ENCODE results near the gene TMEM219. TPM values are rescaled to one million over a fixed set of nuclear protein-coding genes. Genes with fewer than 3 reads are reported as not detected.

TMEM219 gene
- total RNA-seq, 1 experiment from 2014 or later, result 69.6 TPM

DNA sequence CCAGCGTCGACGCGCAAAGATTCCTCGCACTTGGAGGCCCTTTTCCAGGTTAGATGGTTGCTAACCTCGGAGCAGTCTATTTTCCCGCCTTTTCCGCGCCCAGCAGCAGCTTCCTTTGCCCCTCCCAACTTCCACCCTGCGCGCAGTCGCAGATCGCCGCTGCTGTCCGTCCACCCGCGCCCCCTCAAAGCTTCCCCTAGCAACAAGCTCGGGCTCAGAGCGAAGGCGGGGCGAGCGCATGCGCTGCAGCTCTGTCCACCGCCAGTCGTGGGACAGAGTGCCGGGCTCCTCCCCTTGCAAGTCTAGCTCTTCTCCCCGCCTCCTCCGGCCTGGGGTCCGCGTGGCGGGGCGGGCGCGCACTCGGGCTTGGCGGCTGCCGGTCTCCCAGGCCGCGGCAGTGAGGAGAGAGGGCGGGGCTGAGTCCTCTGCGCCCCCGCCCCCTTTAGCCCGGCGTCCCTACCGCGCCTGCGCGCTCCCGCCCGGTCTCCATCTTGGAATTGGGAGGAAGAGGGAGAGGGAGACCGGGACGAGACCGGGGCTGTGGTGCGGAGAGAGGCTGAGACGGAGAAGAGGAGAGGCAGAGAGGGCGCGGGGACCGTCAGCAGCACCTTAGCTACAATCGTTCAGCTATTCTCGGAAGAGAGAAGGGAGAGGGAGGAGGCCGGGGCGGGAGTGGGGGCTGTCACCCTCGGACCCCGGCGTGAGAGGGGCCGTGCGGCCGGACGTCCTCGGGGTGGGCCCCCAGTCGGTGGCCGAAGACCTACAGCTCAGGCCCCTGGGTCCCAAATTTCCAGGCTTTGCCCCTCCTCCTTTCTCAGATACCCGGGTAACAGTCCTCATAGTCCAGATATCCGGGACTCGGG, 11.7 kb downstream of the TMEM219 start, which contains the start of gene TAOK2:
Gene TAOK2, plus strand, starts transcription at position 485 of the 863 bp plus-strand sequence. CDS start 3,905 bp downstream, outside the sequence.
- peaks cover 39% of the 10 kb centered on the region for H3K36me3 Mint-ChIP-seq
- TF ChIP-seq CBFB (CRISPR knock-in tag; IDR thresholded peaks at IDR 0.05; ENCODE audit: low read depth) (no peak), ELF4 (CRISPR knock-in tag; IDR thresholded peaks at IDR 0.05; ENCODE audit: low read depth) (0 out of 2 replicates have a peak, but pooled peaks have one; percentile 68), RORB (CRISPR knock-in tag; IDR thresholded peaks at IDR 0.05) (no peak), HMGA2 (CRISPR knock-in tag; IDR thresholded peaks at IDR 0.05) (0 out of 2 replicates have a peak, but pooled peaks have one; percentile 9), KAT7 (CRISPR knock-in tag; IDR thresholded peaks at IDR 0.05; ENCODE audit: borderline replicate concordance) (no peak), ESRRA (CRISPR knock-in tag; IDR thresholded peaks at IDR 0.05; ENCODE audit: borderline replicate concordance) (no peak), TEAD1 (CRISPR knock-in tag; IDR thresholded peaks at IDR 0.05) (peak; percentile 89), FOXP1 (CRISPR knock-in tag; IDR thresholded peaks at IDR 0.05; ENCODE audit: borderline replicate concordance) (peak; percentile 89), ZNF138 (CRISPR knock-in tag; conservative IDR thresholded peaks at IDR 0.05) (no peak; the same call in 1 of the 2 replicates), JUN (CRISPR knock-in tag; IDR thresholded peaks at IDR 0.05) (no peak), ATF1 (CRISPR knock-in tag; IDR thresholded peaks at IDR 0.05) (peak; percentile 88), GRHL2 (CRISPR knock-in tag; IDR thresholded peaks at IDR 0.05; ENCODE audit: insufficient replicate concordance, severe bottlenecking) (no peak), TCF7 (CRISPR knock-in tag; IDR thresholded peaks at IDR 0.05; ENCODE audit: low read depth) (no peak), SMAD4 (CRISPR knock-in tag; IDR thresholded peaks at IDR 0.05) (no peak), ZNF263 (CRISPR knock-in tag; IDR thresholded peaks at IDR 0.05; ENCODE audit: low read depth) (0 out of 2 replicates have a peak, but pooled peaks have one; percentile 44), SP1 (CRISPR knock-in tag; conservative IDR thresholded peaks at IDR 0.05) (peak; percentile 85), NFE2L1 (CRISPR knock-in tag; IDR thresholded peaks at IDR 0.05) (peak; percentile 98), ZBTB21 (CRISPR knock-in tag; IDR thresholded peaks at IDR 0.05; ENCODE audit: borderline replicate concordance) (0 out of 2 replicates have a peak, but pooled peaks have one; percentile 38), FOXJ3 (CRISPR knock-in tag; IDR thresholded peaks at IDR 0.05; ENCODE audit: borderline replicate concordance) (no peak), NR2C2 (CRISPR knock-in tag; IDR thresholded peaks at IDR 0.05) (0 out of 2 replicates have a peak, but pooled peaks have one; percentile 34), RELA (CRISPR knock-in tag; IDR thresholded peaks at IDR 0.05; ENCODE audit: borderline replicate concordance) (0 out of 2 replicates have a peak, but pooled peaks have one; percentile 28), NFYB (CRISPR knock-in tag; conservative IDR thresholded peaks at IDR 0.05; ENCODE audit: low read depth) (0 out of 2 replicates have a peak, but pooled peaks have one; percentile 4), JAZF1 (CRISPR knock-in tag; IDR thresholded peaks at IDR 0.05) (no peak), ZNF219 (CRISPR knock-in tag; IDR thresholded peaks at IDR 0.05; ENCODE audit: borderline replicate concordance) (no peak), GABPB1 (CRISPR knock-in tag; IDR thresholded peaks at IDR 0.05) (peak; percentile 61), NR3C1 (CRISPR knock-in tag; conservative IDR thresholded peaks at IDR 0.05; ENCODE audit: low read depth) (no peak), ZNF671 (CRISPR knock-in tag; IDR thresholded peaks at IDR 0.05) (no peak), SMAD3 (CRISPR knock-in tag; IDR thresholded peaks at IDR 0.05; ENCODE audit: borderline replicate concordance) (peak; percentile 96), TEAD4 (CRISPR knock-in tag; IDR thresholded peaks at IDR 0.05) (no peak)
- TF ChIP-seq, protein P1, sequence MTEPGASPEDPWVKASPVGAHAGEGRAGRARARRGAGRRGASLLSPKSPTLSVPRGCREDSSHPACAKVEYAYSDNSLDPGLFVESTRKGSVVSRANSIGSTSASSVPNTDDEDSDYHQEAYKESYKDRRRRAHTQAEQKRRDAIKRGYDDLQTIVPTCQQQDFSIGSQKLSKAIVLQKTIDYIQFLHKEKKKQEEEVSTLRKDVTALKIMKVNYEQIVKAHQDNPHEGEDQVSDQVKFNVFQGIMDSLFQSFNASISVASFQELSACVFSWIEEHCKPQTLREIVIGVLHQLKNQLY (CRISPR knock-in tag; IDR thresholded peaks at IDR 0.05), result 0 out of 2 replicates have a peak, but pooled peaks have one; percentile 57
- TF ChIP-seq, protein P2, sequence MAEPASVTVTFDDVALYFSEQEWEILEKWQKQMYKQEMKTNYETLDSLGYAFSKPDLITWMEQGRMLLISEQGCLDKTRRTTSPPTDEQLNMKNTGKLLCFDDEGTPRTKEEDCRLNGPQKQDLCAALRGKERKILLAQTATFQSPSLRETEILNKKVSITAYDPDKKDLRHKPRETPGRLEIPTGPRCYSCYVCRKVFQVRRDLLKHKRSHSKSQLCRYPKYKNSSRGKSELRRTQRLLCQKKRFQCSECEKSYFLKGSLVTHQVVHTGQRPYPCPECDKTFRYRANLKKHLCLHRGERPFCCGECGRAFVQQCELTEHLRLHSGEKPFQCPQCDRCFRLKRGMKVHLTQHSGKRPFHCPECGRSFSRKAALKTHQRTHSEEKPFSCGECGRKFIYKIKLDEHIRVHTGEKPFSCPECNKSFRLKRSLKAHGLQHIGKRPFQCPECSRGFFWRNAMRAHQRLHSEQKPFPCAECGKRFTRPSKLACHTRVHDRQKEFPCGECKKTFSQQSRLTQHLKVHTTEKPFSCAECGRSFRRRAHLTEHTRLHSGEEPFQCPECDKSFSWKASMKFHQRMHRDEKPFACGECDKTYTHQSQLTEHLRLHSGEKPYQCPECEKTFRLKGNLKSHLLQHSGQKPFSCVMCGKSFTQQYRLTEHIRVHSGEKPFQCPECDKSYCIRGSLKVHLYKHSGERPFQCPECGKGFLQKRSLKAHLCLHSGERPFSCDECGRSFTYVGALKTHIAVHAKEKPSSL (CRISPR knock-in tag; conservative IDR thresholded peaks at IDR 0.05), result no peak
- TF ChIP-seq, protein P3, sequence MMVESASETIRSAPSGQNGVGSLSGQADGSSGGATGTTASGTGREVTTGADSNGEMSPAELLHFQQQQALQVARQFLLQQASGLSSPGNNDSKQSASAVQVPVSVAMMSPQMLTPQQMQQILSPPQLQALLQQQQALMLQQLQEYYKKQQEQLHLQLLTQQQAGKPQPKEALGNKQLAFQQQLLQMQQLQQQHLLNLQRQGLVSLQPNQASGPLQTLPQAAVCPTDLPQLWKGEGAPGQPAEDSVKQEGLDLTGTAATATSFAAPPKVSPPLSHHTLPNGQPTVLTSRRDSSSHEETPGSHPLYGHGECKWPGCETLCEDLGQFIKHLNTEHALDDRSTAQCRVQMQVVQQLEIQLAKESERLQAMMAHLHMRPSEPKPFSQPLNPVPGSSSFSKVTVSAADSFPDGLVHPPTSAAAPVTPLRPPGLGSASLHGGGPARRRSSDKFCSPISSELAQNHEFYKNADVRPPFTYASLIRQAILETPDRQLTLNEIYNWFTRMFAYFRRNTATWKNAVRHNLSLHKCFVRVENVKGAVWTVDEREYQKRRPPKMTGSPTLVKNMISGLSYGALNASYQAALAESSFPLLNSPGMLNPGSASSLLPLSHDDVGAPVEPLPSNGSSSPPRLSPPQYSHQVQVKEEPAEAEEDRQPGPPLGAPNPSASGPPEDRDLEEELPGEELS (CRISPR knock-in tag; IDR thresholded peaks at IDR 0.05), result peak; percentile 81
- TF ChIP-seq, protein P4, sequence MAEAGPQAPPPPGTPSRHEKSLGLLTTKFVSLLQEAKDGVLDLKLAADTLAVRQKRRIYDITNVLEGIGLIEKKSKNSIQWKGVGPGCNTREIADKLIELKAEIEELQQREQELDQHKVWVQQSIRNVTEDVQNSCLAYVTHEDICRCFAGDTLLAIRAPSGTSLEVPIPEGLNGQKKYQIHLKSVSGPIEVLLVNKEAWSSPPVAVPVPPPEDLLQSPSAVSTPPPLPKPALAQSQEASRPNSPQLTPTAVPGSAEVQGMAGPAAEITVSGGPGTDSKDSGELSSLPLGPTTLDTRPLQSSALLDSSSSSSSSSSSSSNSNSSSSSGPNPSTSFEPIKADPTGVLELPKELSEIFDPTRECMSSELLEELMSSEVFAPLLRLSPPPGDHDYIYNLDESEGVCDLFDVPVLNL (CRISPR knock-in tag; IDR thresholded peaks at IDR 0.05; ENCODE audit: borderline replicate concordance, low read depth), result no peak

More for the DNA sequence above, 11.7 kb downstream of the TMEM219 start, which contains the start of gene TAOK2:
- ChIA-PET CTCF (interaction anchor here (0.5 to 5.5 kb wide), 29 partner anchors 12 to 1498 kb away, joined by 3 to 36 read pairs (median 4); partner anchors contain the start of genes ASPHD1, HIRIP3, PAGR1 and SEZ6L2), POLR2A (interaction anchor here (0.6 to 3.2 kb wide), 11 partner anchors 12 to 257 kb away, joined by 3 to 17 read pairs (median 3); partner anchors contain the start of genes ASPHD1, HIRIP3, KCTD13 and SEZ6L2)
- Mint-ChIP-seq H3K4me1 (peaks cover 27% of the 10 kb centered on the region), H3K4me3 (peak within 1 kb of the TSS; percentile 92), H3K27me3 (ENCODE audit: low read depth) (peaks cover 21% of the 10 kb centered on the region), H3K9me3 (peaks cover 17% of the 10 kb centered on the region), H3K27ac (peak within 1 kb of the TSS; percentile 82)
- peak; percentile 100 for DNase-seq (ENCODE audit: low spot score)
- ATAC-seq, result peak; percentile 97
